ENCODE measurements around the gene TCL1B. TPM values are rescaled to one million over a fixed set of nuclear protein-coding genes. Genes with fewer than 3 reads are reported as not detected.
"Not testable (repeated sequence)": the region's sequence is repeated elsewhere in the genome, so short reads cannot be mapped to it uniquely, and the experiment has no call there.

The TCL1B gene
- total RNA-seq, 2 donors from 2014 or later: not detected

- TF ChIP-seq POLR2A (IDR thresholded peaks at IDR 0.05): no peak
- peak in 1 of 7 experiments; percentile 6 for TF ChIP-seq CTCF (IDR thresholded peaks at IDR 0.05)
- intact Hi-C loops (cut with DNase I): no loop called here
- no peak for ATAC-seq
- Histone ChIP-seq H3K4me3 (no peak overlapping the region), H3K27ac (peak overlapping the region; percentile 39 to 80 (median 77)), H3K36me3 (replicated peaks in 1 of 2; ENCODE audit: insufficient read depth in 1 of 2, low read depth in 2 of 2) (no peaks in the 10 kb centered on the region), H3K9me3 (peaks cover 0 to 3% (median 0%) of the 10 kb centered on the region in 3 donors), H3K4me1 (peaks cover 61% of the 10 kb centered on the region), H3K27me3 (no peaks in the 10 kb centered on the region)
- DNase-seq: peak in 3 of 4 donors; percentile 45 to 62 (median 45)
- 47 to 62% methylated on average over 7 to 8 of the region's 8 CpGs for WGBS, 2 donors
Measured at GRCh38 chr14:95664546-95664945, 21.7 kb upstream of the TCL1B start.

GRCh38 chr14:95665530-95665929 is 20.7 kb upstream of the TCL1B start:
- H3K4me1 ChIP-seq: peaks cover 59% of the 10 kb centered on the region
- ATAC-seq; H3K4me3 ChIP-seq; intact Hi-C loops (cut with DNase I); DNase-seq; H3K27me3 ChIP-seq; H3K9me3 ChIP-seq; H3K36me3 ChIP-seq (replicated peaks in 1 of 2; ENCODE audit: insufficient read depth in 1 of 2, low read depth in 2 of 2); H3K27ac ChIP-seq: not testable (repeated sequence)
- 78 to 85% methylated on average over 8 of the region's 8 CpGs for WGBS, 2 donors

- peaks cover 52% of the 10 kb centered on the region for H3K4me1 ChIP-seq
- no peaks in the 10 kb centered on the region for H3K27me3 ChIP-seq
- DNase-seq: no peak
- no peak overlapping the region for H3K4me3 ChIP-seq
- peaks cover 0 to 3% (median 0%) of the 10 kb centered on the region in 3 donors for H3K9me3 ChIP-seq
- H3K27ac ChIP-seq: peak overlapping the region; percentile 25 to 48 (median 34)
- ATAC-seq: no peak
- intact Hi-C loops (cut with DNase I): no loop called here
- TF ChIP-seq CTCF (IDR thresholded peaks at IDR 0.05) (no peak), POLR2A (IDR thresholded peaks at IDR 0.05) (no peak)
- no peaks in the 10 kb centered on the region for H3K36me3 ChIP-seq (replicated peaks in 1 of 2; ENCODE audit: insufficient read depth in 1 of 2, low read depth in 2 of 2)
- WGBS, 2 donors: 0 to 72% methylated on average over 1 to 5 of the region's 5 CpGs
Measured at GRCh38 chr14:95666450-95666849, 19.8 kb upstream of the TCL1B start.

GRCh38 chr14:95667249-95667693 is 19.0 kb upstream of the TCL1B start:
- no peak overlapping the region for H3K4me3 ChIP-seq
- H3K9me3 ChIP-seq: peaks cover 0 to 3% (median 0%) of the 10 kb centered on the region in 3 donors
- H3K27ac ChIP-seq: peak overlapping the region; percentile 31 to 48 (median 34)
- no peaks in the 10 kb centered on the region for H3K27me3 ChIP-seq
- H3K36me3 ChIP-seq (replicated peaks in 1 of 2; ENCODE audit: insufficient read depth in 1 of 2, low read depth in 2 of 2): no peaks in the 10 kb centered on the region
- intact Hi-C loops (cut with DNase I): no loop called here
- ATAC-seq (peak; percentile 64), DNase-seq (peak; percentile 65 to 86 (median 82))
- 6 to 18% methylated on average over 3 of the region's 3 CpGs for WGBS, 2 donors
- peak in 1 of 7 experiments; percentile 13 for TF ChIP-seq CTCF (IDR thresholded peaks at IDR 0.05)
- TF ChIP-seq POLR2A (IDR thresholded peaks at IDR 0.05): no peak
- H3K4me1 ChIP-seq: peaks cover 43% of the 10 kb centered on the region

- H3K4me3 ChIP-seq: no peak overlapping the region
- DNase-seq (no peak), ATAC-seq (no peak)
- H3K27ac ChIP-seq: no peak overlapping the region
- TF ChIP-seq CTCF (IDR thresholded peaks at IDR 0.05) (no peak), POLR2A (IDR thresholded peaks at IDR 0.05) (no peak)
- whole genome bisulfite sequencing, 2 donors: 79 to 94% methylated on average over 10 of the region's 10 CpGs
- peaks cover 34% of the 10 kb centered on the region for H3K4me1 ChIP-seq
- peaks cover 0 to 3% (median 0%) of the 10 kb centered on the region in 3 donors for H3K9me3 ChIP-seq
- no peaks in the 10 kb centered on the region for H3K27me3 ChIP-seq
- intact Hi-C loops (cut with DNase I): no loop called here
- no peaks in the 10 kb centered on the region for H3K36me3 ChIP-seq (replicated peaks in 1 of 2; ENCODE audit: insufficient read depth in 1 of 2, low read depth in 2 of 2)
Measured at GRCh38 chr14:95668235-95668772, 17.9 kb upstream of the TCL1B start.

Measured in body of pancreas (tissue), 4 donors.